Measurements from ENCODE around the gene DUSP6.
A peak's percentile ranks its signal among the peaks of the same experiment; 100 is the strongest.

- peak in 1 of 6 experiments; percentile 18 for TF ChIP-seq CTCF (IDR thresholded peaks at IDR 0.05)
- peak in 1 of 2 donors; percentile 98 for TF ChIP-seq POLR2A (IDR thresholded peaks at IDR 0.05)
These were observed at the start of gene DUSP6 for GRCh38 chr12:89352492-89353187.
